IgD-negative memory B cell (primary cell): ENCODE results near the gene APOC1. TPM values are rescaled to one million over a fixed set of nuclear protein-coding genes. Genes with fewer than 3 reads are reported as not detected.
"Not testable (repeated sequence)": the region's sequence is repeated elsewhere in the genome, so short reads cannot be mapped to it uniquely, and the experiment has no call there.

Experiments
- H3K27ac Mint-ChIP-seq, 3 donors: one replicate each; pipeline ENCODE4 v1.8.0; 2020 to 2022; ENCODE audit warnings: mild to moderate bottlenecking in 3 of 3, mixed read lengths in 3 of 3, moderate library complexity in 1 of 3
- H3K27me3 Mint-ChIP-seq: one replicate; pipeline ENCODE4 v1.8.0; 2021; ENCODE audit warnings: mixed read lengths
- H3K36me3 Mint-ChIP-seq: one replicate; pipeline ENCODE4 v1.8.0; 2020; ENCODE audit warnings: mild to moderate bottlenecking, mixed read lengths
- H3K4me1 Mint-ChIP-seq, 3 donors: one replicate each; pipeline ENCODE4 v1.8.0; 2020 to 2022; ENCODE audit warnings: mixed read lengths in 3 of 3, mild to moderate bottlenecking in 1 of 3
- H3K4me3 Mint-ChIP-seq, 4 donors: one replicate each; pipeline ENCODE4 v1.8.0; 2020 to 2022; ENCODE audit warnings: mild to moderate bottlenecking in 4 of 4, mixed read lengths in 4 of 4, moderate library complexity in 3 of 4
- H3K9me3 Mint-ChIP-seq, 3 donors: one replicate each; pipeline ENCODE4 v1.8.0; 2020 to 2021; ENCODE audit warnings: mixed read lengths in 3 of 3, mild to moderate bottlenecking in 1 of 3
- polyA plus RNA-seq: library from polyadenylated mRNA; unstranded; fragments of 300-500 nt; fragmentation: Illumina TruSeq; gene quantifications from one replicate; pipeline ENCODE4 v1.2.3, GENCODE V29; 2021

Gene APOC1
- not detected for polyA plus RNA-seq

- not testable (repeated sequence) for H3K36me3 Mint-ChIP-seq, H3K9me3 Mint-ChIP-seq, H3K4me1 Mint-ChIP-seq
- H3K4me3 Mint-ChIP-seq: peak within 1 kb of the TSS; percentile 86 to 98 (median 92)
- peaks cover 14% of the 10 kb centered on the region for H3K27me3 Mint-ChIP-seq
- H3K27ac Mint-ChIP-seq: peak within 1 kb of the TSS in 2 of 3 donors; percentile 35 to 74
Observed at GRCh38 chr19:44914433-44915206, at the start of gene APOC1. Gene APOC1 (plus strand): TSS chr19:44914608. CDS start chr19:44914892, 284 bp downstream.

GRCh38 chr19:44865196-44865767 is 49.1 kb upstream of the APOC1 start:
- H3K4me1 Mint-ChIP-seq: no peaks in the 10 kb centered on the region
- H3K36me3 Mint-ChIP-seq: peaks cover 2% of the 10 kb centered on the region
- H3K27ac Mint-ChIP-seq: no peak overlapping the region
- H3K27me3 Mint-ChIP-seq: peaks cover 5% of the 10 kb centered on the region
- no peaks in the 10 kb centered on the region for H3K9me3 Mint-ChIP-seq
- no peak overlapping the region for H3K4me3 Mint-ChIP-seq

- Mint-ChIP-seq H3K27ac (no peak overlapping the region), H3K4me1 (no peaks in the 10 kb centered on the region), H3K4me3 (no peak overlapping the region), H3K9me3 (no peaks in the 10 kb centered on the region), H3K27me3 (peaks cover 5% of the 10 kb centered on the region), H3K36me3 (peaks cover 2% of the 10 kb centered on the region)
Observed at GRCh38 chr19:44866664-44867063, 47.7 kb upstream of the APOC1 start.

- H3K27me3 Mint-ChIP-seq: peaks cover 5% of the 10 kb centered on the region
- H3K4me1 Mint-ChIP-seq: no peaks in the 10 kb centered on the region
- H3K9me3 Mint-ChIP-seq: no peaks in the 10 kb centered on the region
- peak overlapping the region in 1 of 4 donors; percentile 28 for H3K4me3 Mint-ChIP-seq
- H3K36me3 Mint-ChIP-seq: peaks cover 2% of the 10 kb centered on the region
- no peak overlapping the region for H3K27ac Mint-ChIP-seq
Observed at GRCh38 chr19:44867578-44867977, 46.8 kb upstream of the APOC1 start.

GRCh38 chr19:44869733-44870470 is 44.5 kb upstream of the APOC1 start:
- no peaks in the 10 kb centered on the region for H3K4me1 Mint-ChIP-seq
- H3K36me3 Mint-ChIP-seq: peaks cover 2% of the 10 kb centered on the region
- no peak overlapping the region for H3K27ac Mint-ChIP-seq
- no peaks in the 10 kb centered on the region for H3K9me3 Mint-ChIP-seq
- no peak overlapping the region for H3K4me3 Mint-ChIP-seq
- peaks cover 11% of the 10 kb centered on the region for H3K27me3 Mint-ChIP-seq

- Mint-ChIP-seq H3K36me3 (peaks cover 2% of the 10 kb centered on the region), H3K4me1 (no peaks in the 10 kb centered on the region), H3K27ac (no peak overlapping the region), H3K4me3 (no peak overlapping the region), H3K9me3 (no peaks in the 10 kb centered on the region), H3K27me3 (peaks cover 13% of the 10 kb centered on the region)
Observed at GRCh38 chr19:44871809-44872208, 42.6 kb upstream of the APOC1 start.

- peaks cover 2% of the 10 kb centered on the region for H3K36me3 Mint-ChIP-seq
- H3K9me3 Mint-ChIP-seq: no peaks in the 10 kb centered on the region
Observed at GRCh38 chr19:44872661-44873060, 41.7 kb upstream of the APOC1 start.

GRCh38 chr19:44874317-44874716 is 40.1 kb upstream of the APOC1 start:
- no peaks in the 10 kb centered on the region for H3K9me3 Mint-ChIP-seq
- peaks cover 13% of the 10 kb centered on the region for H3K27me3 Mint-ChIP-seq
- no peak overlapping the region for H3K4me3 Mint-ChIP-seq
- H3K36me3 Mint-ChIP-seq: peaks cover 2% of the 10 kb centered on the region
- no peaks in the 10 kb centered on the region for H3K4me1 Mint-ChIP-seq
- no peak overlapping the region for H3K27ac Mint-ChIP-seq

More at GRCh38 chr19:44872661-44873060, 41.7 kb upstream of the APOC1 start:
- Mint-ChIP-seq H3K27ac (no peak overlapping the region), H3K4me3 (no peak overlapping the region), H3K27me3 (peaks cover 13% of the 10 kb centered on the region), H3K4me1 (no peaks in the 10 kb centered on the region)

GRCh38 chr19:44875666-44876451 is 38.5 kb upstream of the APOC1 start:
- H3K9me3 Mint-ChIP-seq: no peaks in the 10 kb centered on the region
- H3K27me3 Mint-ChIP-seq: peaks cover 14% of the 10 kb centered on the region
- no peak overlapping the region for H3K4me3 Mint-ChIP-seq
- H3K36me3 Mint-ChIP-seq: no peaks in the 10 kb centered on the region
- no peaks in the 10 kb centered on the region for H3K4me1 Mint-ChIP-seq
- no peak overlapping the region for H3K27ac Mint-ChIP-seq

GRCh38 chr19:44876930-44877535 is 37.4 kb upstream of the APOC1 start:
- Mint-ChIP-seq H3K4me1 (no peaks in the 10 kb centered on the region), H3K27ac (no peak overlapping the region), H3K27me3 (peaks cover 17% of the 10 kb centered on the region), H3K4me3 (no peak overlapping the region), H3K9me3 (no peaks in the 10 kb centered on the region), H3K36me3 (no peaks in the 10 kb centered on the region)

GRCh38 chr19:44878120-44878865 is 36.1 kb upstream of the APOC1 start:
- H3K27ac Mint-ChIP-seq: peak overlapping the region in 1 of 3 donors; percentile 78
- H3K4me1 Mint-ChIP-seq: no peaks in the 10 kb centered on the region
- no peaks in the 10 kb centered on the region for H3K9me3 Mint-ChIP-seq
- peaks cover 15% of the 10 kb centered on the region for H3K27me3 Mint-ChIP-seq
- H3K4me3 Mint-ChIP-seq: no peak overlapping the region
- H3K36me3 Mint-ChIP-seq: no peaks in the 10 kb centered on the region

GRCh38 chr19:44879309-44880065 is 34.9 kb upstream of the APOC1 start:
- Mint-ChIP-seq H3K36me3 (no peaks in the 10 kb centered on the region), H3K4me3 (peak overlapping the region in 1 of 4 donors; percentile 17), H3K27ac (no peak overlapping the region), H3K4me1 (no peaks in the 10 kb centered on the region), H3K27me3 (peaks cover 13% of the 10 kb centered on the region), H3K9me3 (no peaks in the 10 kb centered on the region)

GRCh38 chr19:44882063-44882462 is 32.3 kb upstream of the APOC1 start:
- Mint-ChIP-seq H3K9me3 (no peaks in the 10 kb centered on the region), H3K4me3 (peak overlapping the region in 1 of 4 donors; percentile 11), H3K36me3 (no peaks in the 10 kb centered on the region), H3K27ac (no peak overlapping the region), H3K4me1 (peaks cover 0 to 2% (median 0%) of the 10 kb centered on the region in 3 donors), H3K27me3 (peaks cover 4% of the 10 kb centered on the region)
